Skeletal muscle satellite cell (primary cell): ENCODE measurements around the gene MTCL1.

ENCODE experiments used
- H3K27me3 ChIP-seq: 2 replicates; pipeline ENCODE4 v1.7.0; 2013; ENCODE audit warnings: low read length; ENCODE audit not compliant: control insufficient read depth, insufficient read depth
- H3K36me3 ChIP-seq: 2 replicates; pipeline ENCODE4 v1.7.0; 2013; ENCODE audit warnings: mild to moderate bottlenecking, control low read depth, low read length; ENCODE audit not compliant: insufficient read depth
- H3K4me1 ChIP-seq: 2 replicates; pipeline ENCODE4 v1.7.0; 2013; ENCODE audit warnings: low read length; ENCODE audit not compliant: control insufficient read depth, insufficient read depth
- H3K4me2 ChIP-seq: 2 replicates; pipeline ENCODE4 v1.7.0; 2013; ENCODE audit warnings: mild to moderate bottlenecking, low read length
- H3K4me3 ChIP-seq: 2 replicates; pipeline ENCODE4 v1.7.0; 2013; ENCODE audit warnings: low read length
- H3K9ac ChIP-seq: 2 replicates; pipeline ENCODE4 v1.7.0; 2013; ENCODE audit warnings: mild to moderate bottlenecking, low read depth, low read length, moderate library complexity
- H3K9me3 ChIP-seq: replicated peaks from 2 replicates; pipeline ENCODE4 v1.7.0; 2013; ENCODE audit warnings: mild to moderate bottlenecking, control low read depth, low read length

Gene MTCL1

DNA sequence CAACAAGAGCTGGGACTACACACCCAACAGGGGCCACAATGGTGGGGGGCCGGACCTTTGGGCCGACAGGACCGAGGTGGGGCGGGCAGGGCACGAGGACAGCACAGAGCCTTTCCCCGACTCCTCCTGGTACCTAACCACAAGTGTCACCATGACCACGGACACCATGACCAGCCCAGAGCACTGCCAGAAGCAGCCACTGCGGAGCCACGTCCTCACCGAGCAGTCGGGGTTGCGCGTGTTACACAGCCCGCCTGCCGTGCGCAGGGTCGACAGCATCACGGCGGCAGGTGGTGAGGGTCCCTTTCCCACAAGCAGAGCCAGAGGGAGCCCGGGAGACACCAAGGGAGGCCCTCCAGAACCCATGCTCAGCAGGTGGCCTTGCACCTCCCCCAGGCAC lies 119.5 kb downstream of the MTCL1 start:
- Histone ChIP-seq H3K4me3 (no peak overlapping the region), H3K9me3 (no peaks in the 10 kb centered on the region), H3K9ac (no peak overlapping the region), H3K4me2 (no peak overlapping the region), H3K27me3 (no peaks in the 10 kb centered on the region), H3K4me1 (no peaks in the 10 kb centered on the region), H3K36me3 (peaks cover 35% of the 10 kb centered on the region)

GRCh38 chr18:8825273-8825672 lies 119.9 kb downstream of the MTCL1 start:
- H3K9ac ChIP-seq, result no peak overlapping the region
- H3K4me2 ChIP-seq, result no peak overlapping the region
- no peaks in the 10 kb centered on the region for H3K27me3 ChIP-seq
- no peaks in the 10 kb centered on the region for H3K9me3 ChIP-seq
- peaks cover 35% of the 10 kb centered on the region for H3K36me3 ChIP-seq
- H3K4me3 ChIP-seq, result no peak overlapping the region
- H3K4me1 ChIP-seq, result no peaks in the 10 kb centered on the region

DNA sequence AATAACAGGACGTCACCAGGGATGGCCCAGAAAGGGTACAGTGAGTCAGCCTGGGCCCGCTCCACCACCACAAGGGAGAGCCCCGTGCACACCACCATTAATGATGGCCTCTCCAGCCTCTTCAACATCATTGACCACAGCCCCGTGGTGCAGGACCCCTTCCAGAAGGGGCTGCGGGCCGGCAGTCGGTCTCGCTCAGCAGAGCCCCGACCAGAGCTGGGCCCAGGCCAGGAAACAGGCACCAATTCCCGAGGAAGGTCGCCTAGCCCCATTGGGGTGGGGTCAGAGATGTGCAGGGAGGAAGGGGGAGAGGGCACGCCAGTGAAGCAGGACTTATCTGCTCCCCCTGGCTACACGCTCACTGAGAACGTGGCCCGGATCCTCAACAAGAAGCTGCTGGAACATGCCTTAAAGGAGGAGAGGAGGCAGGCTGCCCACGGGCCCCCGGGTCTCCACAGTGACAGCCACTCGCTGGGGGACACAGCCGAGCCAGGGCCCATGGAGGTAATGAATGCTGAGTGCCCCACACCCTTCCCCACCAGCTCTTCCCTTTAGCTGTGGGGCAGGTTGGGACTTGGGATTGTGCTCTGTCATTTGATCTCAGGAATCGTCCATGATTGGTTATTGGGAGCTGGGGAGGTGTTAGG lies 120.5 kb downstream of the MTCL1 start:
- H3K4me3 ChIP-seq, result no peak overlapping the region
- no peak overlapping the region for H3K9ac ChIP-seq
- H3K36me3 ChIP-seq, result peaks cover 30% of the 10 kb centered on the region
- H3K9me3 ChIP-seq, result no peaks in the 10 kb centered on the region
- H3K27me3 ChIP-seq, result no peaks in the 10 kb centered on the region
- H3K4me2 ChIP-seq, result no peak overlapping the region
- no peaks in the 10 kb centered on the region for H3K4me1 ChIP-seq

- no peak overlapping the region for H3K4me3 ChIP-seq
- H3K36me3 ChIP-seq, result peaks cover 27% of the 10 kb centered on the region
- no peaks in the 10 kb centered on the region for H3K27me3 ChIP-seq
- H3K4me1 ChIP-seq, result no peaks in the 10 kb centered on the region
- no peak overlapping the region for H3K9ac ChIP-seq
- H3K9me3 ChIP-seq, result no peaks in the 10 kb centered on the region
- no peak overlapping the region for H3K4me2 ChIP-seq
These were observed 121.2 kb downstream of the MTCL1 start for GRCh38 chr18:8826514-8826913.

GRCh38 chr18:8826971-8827370 lies 121.6 kb downstream of the MTCL1 start:
- H3K27me3 ChIP-seq, result no peaks in the 10 kb centered on the region
- peaks cover 27% of the 10 kb centered on the region for H3K36me3 ChIP-seq
- no peak overlapping the region for H3K9ac ChIP-seq
- H3K9me3 ChIP-seq, result no peaks in the 10 kb centered on the region
- H3K4me1 ChIP-seq, result no peaks in the 10 kb centered on the region
- H3K4me2 ChIP-seq, result no peak overlapping the region
- no peak overlapping the region for H3K4me3 ChIP-seq

DNA sequence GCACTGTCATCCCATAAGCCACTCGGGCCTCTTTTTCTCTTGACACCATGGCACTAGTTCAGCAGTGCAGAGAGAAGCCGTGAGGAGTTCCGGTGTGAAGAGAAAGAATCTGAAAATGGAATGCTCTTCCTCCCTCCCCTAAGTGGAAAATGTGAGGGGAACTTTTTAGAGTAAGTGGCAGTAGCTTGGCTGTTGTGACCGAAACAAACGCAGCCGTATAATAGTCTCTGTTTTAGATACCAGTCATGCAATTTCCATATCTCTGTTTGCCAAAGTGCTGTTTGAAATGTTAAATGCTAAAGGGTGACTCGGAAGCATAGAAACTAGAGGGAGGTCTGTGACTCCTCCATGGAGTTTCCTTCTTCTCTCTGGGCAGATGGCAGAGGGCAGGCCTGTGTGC lies 122.9 kb downstream of the MTCL1 start:
- Histone ChIP-seq H3K4me3 (no peak overlapping the region), H3K27me3 (no peaks in the 10 kb centered on the region), H3K9ac (no peak overlapping the region), H3K36me3 (peaks cover 22% of the 10 kb centered on the region), H3K4me1 (no peaks in the 10 kb centered on the region), H3K4me2 (no peak overlapping the region), H3K9me3 (no peaks in the 10 kb centered on the region)

DNA sequence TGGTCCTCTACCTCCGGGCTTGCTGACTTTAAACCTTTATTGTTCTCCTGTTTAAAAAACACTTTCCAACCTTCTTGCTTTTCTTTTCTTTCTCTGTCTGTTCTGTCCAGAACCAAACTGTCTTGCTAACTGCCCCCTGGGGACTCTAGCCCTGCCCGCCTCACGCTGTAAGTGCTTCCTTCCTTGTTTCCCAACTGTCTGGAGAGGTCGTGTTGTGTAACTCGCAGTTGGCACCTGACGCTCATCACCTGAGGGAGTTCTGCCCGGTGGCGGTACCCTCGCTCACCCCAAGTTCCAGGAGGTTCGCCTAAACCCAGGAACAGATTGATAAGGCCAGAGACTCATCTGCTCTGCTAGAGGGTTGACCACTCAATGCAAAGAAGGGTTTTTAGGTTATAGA lies 123.4 kb downstream of the MTCL1 start:
- Histone ChIP-seq H3K9me3 (no peaks in the 10 kb centered on the region), H3K4me3 (no peak overlapping the region), H3K4me1 (no peaks in the 10 kb centered on the region), H3K4me2 (no peak overlapping the region), H3K36me3 (peaks cover 17% of the 10 kb centered on the region), H3K9ac (no peak overlapping the region), H3K27me3 (no peaks in the 10 kb centered on the region)

DNA sequence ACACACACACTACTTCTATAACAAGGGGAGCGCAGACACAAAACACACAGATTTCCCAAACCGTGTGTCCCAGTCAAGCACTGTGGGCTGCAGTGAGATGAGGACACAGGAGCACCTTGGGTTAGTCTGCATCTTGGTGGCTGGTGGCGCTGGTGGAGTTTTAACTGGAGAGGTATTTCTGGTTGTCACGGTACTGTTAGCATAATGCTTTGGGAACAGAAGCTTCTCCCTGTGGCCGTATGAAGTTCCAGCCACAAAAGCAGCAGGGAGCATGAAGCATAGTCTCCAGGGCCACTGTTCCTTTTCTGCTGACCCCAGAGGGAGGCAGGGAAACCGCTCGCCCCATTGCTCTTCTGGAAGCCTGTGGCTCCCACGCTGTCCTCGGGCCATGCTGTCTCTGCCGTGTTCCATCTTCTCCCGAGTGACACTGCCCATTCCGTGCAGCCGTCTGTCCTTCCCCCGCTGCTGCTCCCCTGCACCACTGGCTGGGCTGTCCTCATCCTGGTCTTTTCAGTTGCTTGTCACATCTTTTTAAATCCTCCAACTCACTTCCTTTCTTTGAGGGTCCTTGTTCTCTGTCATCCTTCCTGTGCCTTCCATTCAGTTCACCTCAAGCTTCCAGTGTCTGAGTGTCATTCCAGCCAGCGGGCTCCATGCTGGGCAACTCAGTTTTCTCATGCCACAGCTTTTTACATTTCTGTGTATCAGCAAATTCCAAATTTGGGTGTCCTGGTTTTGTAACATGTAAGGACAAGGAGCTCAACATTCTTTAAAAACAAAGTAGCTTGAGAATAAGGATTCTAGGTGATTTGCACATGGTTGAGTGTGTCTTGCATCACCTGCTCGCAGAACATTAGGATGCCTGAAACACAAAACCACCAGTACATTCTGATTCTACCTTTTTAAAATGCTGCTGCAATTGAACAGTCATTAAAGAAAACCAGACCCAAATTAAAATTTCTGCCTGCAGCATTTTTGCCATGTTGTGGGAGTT lies 125.0 kb downstream of the MTCL1 start:
- peaks cover 9% of the 10 kb centered on the region for H3K4me1 ChIP-seq
- no peaks in the 10 kb centered on the region for H3K27me3 ChIP-seq
- H3K4me3 ChIP-seq, result no peak overlapping the region
- H3K9ac ChIP-seq, result no peak overlapping the region
- H3K36me3 ChIP-seq, result peaks cover 3% of the 10 kb centered on the region
- no peak overlapping the region for H3K4me2 ChIP-seq
- H3K9me3 ChIP-seq, result no peaks in the 10 kb centered on the region

- no peak overlapping the region for H3K4me2 ChIP-seq
- H3K9me3 ChIP-seq, result no peaks in the 10 kb centered on the region
- H3K27me3 ChIP-seq, result no peaks in the 10 kb centered on the region
- no peak overlapping the region for H3K4me3 ChIP-seq
- no peak overlapping the region for H3K9ac ChIP-seq
- H3K36me3 ChIP-seq, result no peaks in the 10 kb centered on the region
- H3K4me1 ChIP-seq, result peaks cover 12% of the 10 kb centered on the region
These were observed 125.8 kb downstream of the MTCL1 start for GRCh38 chr18:8831112-8831511.

GRCh38 chr18:8831531-8831930 lies 126.2 kb downstream of the MTCL1 start:
- Histone ChIP-seq H3K27me3 (no peaks in the 10 kb centered on the region), H3K4me3 (no peak overlapping the region), H3K4me2 (no peak overlapping the region), H3K9me3 (no peaks in the 10 kb centered on the region), H3K9ac (no peak overlapping the region), H3K4me1 (peaks cover 12% of the 10 kb centered on the region), H3K36me3 (no peaks in the 10 kb centered on the region)

- Histone ChIP-seq H3K27me3 (no peaks in the 10 kb centered on the region), H3K36me3 (no peaks in the 10 kb centered on the region), H3K4me3 (no peak overlapping the region), H3K4me2 (no peak overlapping the region), H3K4me1 (peaks cover 12% of the 10 kb centered on the region), H3K9ac (no peak overlapping the region), H3K9me3 (peaks cover 6% of the 10 kb centered on the region)
These were observed 128.1 kb downstream of the MTCL1 start for GRCh38 chr18:8833480-8833879.
